GM06990 (cell line): ENCODE measurements around the gene RERE.
"Not testable (repeated sequence)": the region's sequence is repeated elsewhere in the genome, so short reads cannot be mapped to it uniquely, and the experiment has no call there.

Experiments used
- DNase-seq: peaks from one replicate; pipeline ENCODE4 v3.0.0-alpha.2; 2011; ENCODE audit not compliant: insufficient read length; ENCODE audit errors: extremely low read depth
- H3K27me3 ChIP-seq: replicated peaks from 2 replicates; pipeline ENCODE4 v1.6.0; 2011; ENCODE audit warnings: low read length; ENCODE audit not compliant: control insufficient read depth, insufficient read depth
- H3K36me3 ChIP-seq: 2 replicates; pipeline ENCODE4 v1.5.1; 2011; ENCODE audit warnings: low read length; ENCODE audit not compliant: control insufficient read depth, insufficient read depth
- H3K4me3 ChIP-seq: replicated peaks from 2 replicates; pipeline ENCODE4 v1.5.1; 2011; ENCODE audit warnings: low read depth, mild to moderate bottlenecking, control low read depth, low read length
- TF ChIP-seq, protein P1 (sequence below): IDR thresholded peaks from 2 replicates; pipeline ENCODE4 v1.5.1; 2011; ENCODE audit warnings: low read length, control low read depth, mild to moderate bottlenecking, inconsistent platforms; ENCODE audit not compliant: insufficient read depth, poor library complexity, severe bottlenecking

RERE gene

DNA sequence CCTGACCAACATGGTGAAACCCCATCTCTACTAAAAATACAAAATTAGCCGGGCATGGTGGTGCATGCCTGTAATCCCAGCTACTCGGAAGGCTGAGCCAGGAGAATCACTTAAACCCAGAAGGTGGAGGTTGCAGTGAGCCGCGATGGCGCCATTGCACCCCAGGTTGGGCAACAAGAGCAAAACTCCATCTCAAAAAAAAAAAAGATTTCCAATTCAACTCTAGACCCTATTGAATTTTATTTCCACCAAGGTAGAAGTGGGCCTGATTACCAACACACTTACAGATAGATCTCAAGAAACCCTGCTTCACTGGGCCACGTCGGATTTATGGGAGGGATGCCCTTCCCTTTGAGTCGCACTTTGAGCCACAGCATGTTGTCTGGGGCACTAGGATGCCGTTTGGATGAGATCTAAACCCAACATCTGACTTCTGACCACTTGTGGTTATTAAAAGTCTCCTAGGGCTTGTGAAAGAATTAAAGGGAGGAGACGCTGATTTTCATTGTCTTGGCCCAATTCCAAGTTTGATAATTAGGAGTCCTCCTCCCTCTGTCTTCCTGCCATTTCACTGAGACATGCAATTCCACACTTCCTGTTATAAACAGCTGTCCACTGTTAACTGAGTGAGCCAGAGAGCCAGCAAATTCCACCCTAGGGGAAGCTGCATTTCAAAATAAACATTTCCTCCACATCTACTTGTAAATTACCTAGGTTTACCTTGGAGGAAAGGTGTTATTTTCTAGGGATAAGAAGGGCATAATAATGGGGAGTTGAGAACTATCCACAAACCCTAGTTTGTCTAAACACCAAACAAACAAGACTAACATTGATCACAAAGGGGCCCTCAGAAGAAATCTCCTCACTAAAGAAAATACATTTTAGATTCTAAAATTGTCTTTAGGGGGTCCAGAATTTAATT is 5.2 kb upstream of the RERE start:
- no peak overlapping the region for H3K4me3 ChIP-seq
- TF ChIP-seq, protein P1, sequence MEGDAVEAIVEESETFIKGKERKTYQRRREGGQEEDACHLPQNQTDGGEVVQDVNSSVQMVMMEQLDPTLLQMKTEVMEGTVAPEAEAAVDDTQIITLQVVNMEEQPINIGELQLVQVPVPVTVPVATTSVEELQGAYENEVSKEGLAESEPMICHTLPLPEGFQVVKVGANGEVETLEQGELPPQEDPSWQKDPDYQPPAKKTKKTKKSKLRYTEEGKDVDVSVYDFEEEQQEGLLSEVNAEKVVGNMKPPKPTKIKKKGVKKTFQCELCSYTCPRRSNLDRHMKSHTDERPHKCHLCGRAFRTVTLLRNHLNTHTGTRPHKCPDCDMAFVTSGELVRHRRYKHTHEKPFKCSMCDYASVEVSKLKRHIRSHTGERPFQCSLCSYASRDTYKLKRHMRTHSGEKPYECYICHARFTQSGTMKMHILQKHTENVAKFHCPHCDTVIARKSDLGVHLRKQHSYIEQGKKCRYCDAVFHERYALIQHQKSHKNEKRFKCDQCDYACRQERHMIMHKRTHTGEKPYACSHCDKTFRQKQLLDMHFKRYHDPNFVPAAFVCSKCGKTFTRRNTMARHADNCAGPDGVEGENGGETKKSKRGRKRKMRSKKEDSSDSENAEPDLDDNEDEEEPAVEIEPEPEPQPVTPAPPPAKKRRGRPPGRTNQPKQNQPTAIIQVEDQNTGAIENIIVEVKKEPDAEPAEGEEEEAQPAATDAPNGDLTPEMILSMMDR, result no peak
- no peaks in the 10 kb centered on the region for H3K27me3 ChIP-seq
- DNase-seq, result no peak
- no peaks in the 10 kb centered on the region for H3K36me3 ChIP-seq

DNA sequence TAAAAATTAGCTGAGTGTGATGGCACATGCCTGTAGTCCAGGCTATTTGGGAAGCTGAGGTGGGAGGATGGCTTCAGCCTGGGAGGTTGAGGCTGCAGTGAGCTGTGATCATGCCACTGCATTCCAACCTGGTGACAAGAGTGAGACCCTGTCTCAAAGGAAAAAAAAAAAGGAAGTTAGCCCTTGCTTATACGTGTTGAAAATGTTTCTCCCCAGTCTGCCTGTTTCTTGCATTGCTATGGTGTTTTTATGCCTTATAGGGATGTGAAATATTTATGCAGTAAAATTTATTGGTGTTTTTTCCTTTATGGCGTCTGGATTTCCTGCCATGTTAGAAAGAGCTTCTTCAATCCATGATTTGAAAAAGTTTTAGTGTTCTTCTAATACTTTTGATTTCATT is 3.6 kb upstream of the RERE start:
- DNase-seq, result no peak
- no peak overlapping the region for H3K4me3 ChIP-seq
- no peaks in the 10 kb centered on the region for H3K27me3 ChIP-seq
- TF ChIP-seq, protein P1, result no peak
- no peaks in the 10 kb centered on the region for H3K36me3 ChIP-seq

DNA sequence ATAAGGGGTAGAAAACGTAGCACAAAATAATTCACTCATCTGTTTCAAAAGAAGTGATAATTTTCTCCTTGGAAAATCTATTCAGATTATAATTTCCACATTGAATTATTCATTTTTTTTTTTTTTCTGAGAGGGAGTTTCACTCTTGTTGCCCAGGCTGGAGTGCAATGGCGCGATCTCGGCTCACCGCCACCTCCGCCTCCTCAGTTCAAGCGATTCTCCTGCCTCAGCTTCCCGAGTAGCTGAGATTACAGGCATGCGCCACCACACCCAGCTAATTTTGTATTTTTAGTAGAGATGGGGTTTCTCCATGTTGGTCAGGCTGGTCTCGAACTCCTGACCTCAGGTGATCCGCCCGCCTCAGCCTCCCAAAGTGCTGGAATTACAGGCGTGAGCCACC is 1.3 kb upstream of the RERE start:
- H3K27me3 ChIP-seq, H3K4me3 ChIP-seq, DNase-seq, H3K36me3 ChIP-seq: not testable (repeated sequence)

DNA sequence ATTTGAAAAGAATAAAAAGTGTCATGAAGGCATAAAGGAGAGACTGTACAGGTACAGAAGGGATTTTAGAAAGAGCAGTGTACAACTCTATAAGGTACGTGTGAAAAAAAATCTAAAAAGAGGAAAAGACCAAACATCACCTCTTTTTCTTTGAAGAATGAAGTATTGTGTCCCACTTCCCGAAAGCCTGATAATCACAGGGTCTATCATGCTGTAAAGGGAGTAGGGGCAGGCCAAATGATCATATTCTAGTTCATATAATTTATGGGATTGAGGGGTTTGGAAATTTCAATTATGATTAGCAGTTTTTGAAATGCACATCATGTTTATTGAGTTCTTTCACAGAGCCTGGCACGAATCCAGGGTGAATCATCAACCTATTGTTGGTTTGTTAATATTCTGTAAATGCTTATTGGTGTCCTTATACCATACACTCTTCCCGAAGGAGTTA is 910 bp upstream of the RERE start:
- Histone ChIP-seq H3K4me3 (peak overlapping the region; percentile 96), H3K27me3 (no peaks in the 10 kb centered on the region), H3K36me3 (no peaks in the 10 kb centered on the region)
- no peak for DNase-seq
- TF ChIP-seq, protein P1, result no peak

DNA sequence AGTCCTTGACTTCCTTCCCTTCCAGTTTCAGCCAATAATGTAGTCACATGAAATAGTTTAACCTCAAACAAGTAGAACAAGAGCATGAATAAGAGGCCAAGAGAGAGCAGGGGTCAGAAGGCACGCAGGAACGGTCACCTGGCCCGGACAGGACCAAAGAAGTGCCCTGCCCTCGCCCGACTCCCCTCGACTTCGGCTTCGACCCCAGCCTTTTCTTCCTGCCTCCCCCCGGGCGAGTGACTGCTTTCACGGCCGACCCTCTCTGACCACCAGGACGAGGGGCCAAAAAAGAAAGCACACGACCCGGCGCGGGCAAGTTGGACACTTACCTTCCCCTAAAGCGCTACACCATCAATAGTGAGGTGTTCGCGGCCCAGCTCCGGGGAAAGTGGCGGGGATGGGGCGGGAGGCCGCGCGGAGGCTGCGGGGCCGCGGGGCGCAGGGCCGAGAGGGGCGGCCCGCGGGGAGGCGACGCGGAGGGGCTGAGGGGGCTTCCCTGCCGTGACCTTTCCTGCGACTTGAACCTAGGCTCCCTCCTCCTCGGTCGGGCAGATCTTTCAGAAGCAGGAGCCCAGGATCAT is 519 bp downstream of the RERE start:
- TF ChIP-seq, protein P1, result no peak
- H3K4me3 ChIP-seq, result peak overlapping the region; percentile 96
- H3K27me3 ChIP-seq, result no peaks in the 10 kb centered on the region
- DNase-seq, result peak; percentile 53
- no peaks in the 10 kb centered on the region for H3K36me3 ChIP-seq

DNA sequence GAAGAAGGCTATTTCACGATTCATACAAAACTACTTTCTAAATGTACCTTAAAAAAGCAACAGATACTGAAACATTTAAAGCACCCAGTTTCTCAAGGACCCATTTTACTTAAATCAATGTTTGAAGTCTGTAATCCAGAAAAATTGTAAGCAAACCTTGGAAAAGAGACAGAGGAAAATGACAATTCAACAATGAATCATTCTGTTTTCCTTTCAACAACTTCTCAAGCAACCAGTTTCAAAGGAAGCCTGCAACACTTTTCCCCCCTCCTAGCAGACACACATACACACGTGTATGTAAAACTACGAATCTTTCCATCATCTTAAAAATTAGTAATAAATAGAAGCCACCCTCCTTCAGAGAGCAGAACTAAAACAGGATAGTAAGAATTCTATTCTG is 1.2 kb downstream of the RERE start:
- no peaks in the 10 kb centered on the region for H3K27me3 ChIP-seq
- DNase-seq, result peak; percentile 9
- peak overlapping the region; percentile 96 for H3K4me3 ChIP-seq
- no peaks in the 10 kb centered on the region for H3K36me3 ChIP-seq
- TF ChIP-seq, protein P1, result no peak
